ENCODE results near the gene NOL6. TPM values are rescaled to one million over a fixed set of nuclear protein-coding genes. Genes with fewer than 3 reads are reported as not detected.

NOL6 gene
- total and polyA plus RNA-seq, 10 of the 15 experiments (the other 5 are each of a cell fraction or from before 2014, with no cell fraction given): 8.3 to 53.2 (median 33.1) TPM

DNA sequence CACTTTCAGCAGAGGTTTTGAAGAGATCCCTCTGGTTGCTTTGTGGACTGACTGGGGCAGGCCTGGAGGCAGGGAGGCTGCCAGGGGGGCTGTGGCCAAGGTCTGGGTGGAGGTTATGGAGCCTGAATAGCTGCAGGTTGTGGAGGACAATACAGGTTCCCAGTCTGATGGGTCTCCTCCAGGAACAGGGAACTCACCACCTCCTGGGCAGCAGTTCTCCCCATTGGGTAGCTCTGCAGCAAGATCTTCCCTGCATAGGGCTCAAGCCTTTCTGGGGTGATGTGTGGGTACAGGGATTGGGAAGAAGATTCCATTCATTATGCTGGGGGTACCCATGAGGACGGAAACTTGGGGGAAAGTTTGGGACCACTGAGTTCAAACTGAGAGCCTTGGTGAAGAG is 33.1 kb downstream of the NOL6 start (continued):
- TF ChIP-seq ZNF384 (IDR thresholded peaks at IDR 0.05; ENCODE audit: borderline replicate concordance, low read depth, low read length): no peak
- no peak for TF ChIP-seq POU2F2 (IDR thresholded peaks at IDR 0.05; ENCODE audit: borderline replicate concordance, low read depth, low read length)
- TF ChIP-seq RFX5 (IDR thresholded peaks at IDR 0.05; ENCODE audit: low read depth, low read length): no peak
- no peak for TF ChIP-seq CEBPZ (IDR thresholded peaks at IDR 0.05; ENCODE audit: low read depth, low read length)

- BruUV-seq (replicated peaks): no TSS peak
- Histone ChIP-seq H2AFZ (ENCODE audit: control insufficient read depth, low read depth, low read length) (no peak overlapping the region), H3K27ac (ENCODE audit: control insufficient read depth, insufficient read depth) (no peak overlapping the region), H3K4me2 (ENCODE audit: control insufficient read depth, insufficient read depth) (no peak overlapping the region), H3K27me3 (replicated peaks in 1 of 2; ENCODE audit: control insufficient read depth in 2 of 2, insufficient read depth in 2 of 2, low read length in 1 of 2) (peaks cover 3 to 5% of the 10 kb centered on the region in 2 experiments), H3K36me3 (ENCODE audit: control insufficient read depth in 2 of 2, insufficient read depth in 2 of 2, low read length in 1 of 2) (no peaks in the 10 kb centered on the region), H3K4me3 (no peak overlapping the region), H3K79me2 (ENCODE audit: control insufficient read depth, insufficient read depth, low read length) (no peaks in the 10 kb centered on the region), H3K9me3 (replicated peaks; ENCODE audit: control insufficient read depth, insufficient read depth, low read length) (no peaks in the 10 kb centered on the region), H3K9ac (ENCODE audit: control insufficient read depth, insufficient read depth, low read length) (no peak overlapping the region), H4K20me1 (ENCODE audit: control insufficient read depth, insufficient read depth) (no peaks in the 10 kb centered on the region), H3K4me1 (ENCODE audit: control insufficient read depth, insufficient read depth, low read length) (no peaks in the 10 kb centered on the region; the same call in 1 of the 2 replicates)
- FAIRE-seq (no peak), ATAC-seq (no peak), DNase-seq (ENCODE audit: low read depth, low spot score) (no peak)
- ChIA-PET SMC1A (ENCODE audit: uncharacterized antibody, unreplicated experiment) (no interaction called here), RAD21 (ENCODE audit: unreplicated experiment) (no interaction called here), CTCF (interaction anchor here (0.8 to 1.4 kb wide), 3 partner anchors 13 to 26 kb away, joined by 4 to 6 read pairs (median 6); no protein-coding TSS in a partner anchor), POLR2A (interaction anchor here (0.6 kb wide), 1 partner anchor 11 kb away, joined by 8 read pairs; no protein-coding TSS in a partner anchor)
- 57% methylated on average over 7 of the region's 7 CpGs for WGBS (ENCODE audit: insufficient coverage, insufficient replicate concordance, low lambda C conversion rate, missing lambda C conversion rate)
- in situ Hi-C loops (cut with MboI): no loop called here
- intact Hi-C loops (cut with micrococcal nuclease; ENCODE audit: unreplicated experiment): no loop called here
- TF ChIP-seq POU2F2 (IDR thresholded peaks at IDR 0.05; ENCODE audit: borderline replicate concordance, low read depth, low read length) (no peak), ETV6 (conservative IDR thresholded peaks at IDR 0.05 in 1 of 2, IDR thresholded peaks at IDR 0.05 in 1 of 2; ENCODE audit: borderline replicate concordance in 1 of 2, low read depth in 1 of 2) (no peak), SKIL (IDR thresholded peaks at IDR 0.05; ENCODE audit: low read depth, poor library complexity, severe bottlenecking) (no peak), HSF1 (IDR thresholded peaks at IDR 0.05; ENCODE audit: low read depth, low read length) (no peak), HDAC6 (IDR thresholded peaks at IDR 0.05; ENCODE audit: unreplicated experiment) (no peak), SUPT20H (IDR thresholded peaks at IDR 0.05; ENCODE audit: borderline replicate concordance, control insufficient read depth, low read depth, low read length) (no peak)
- TF ChIP-seq, protein P1, sequence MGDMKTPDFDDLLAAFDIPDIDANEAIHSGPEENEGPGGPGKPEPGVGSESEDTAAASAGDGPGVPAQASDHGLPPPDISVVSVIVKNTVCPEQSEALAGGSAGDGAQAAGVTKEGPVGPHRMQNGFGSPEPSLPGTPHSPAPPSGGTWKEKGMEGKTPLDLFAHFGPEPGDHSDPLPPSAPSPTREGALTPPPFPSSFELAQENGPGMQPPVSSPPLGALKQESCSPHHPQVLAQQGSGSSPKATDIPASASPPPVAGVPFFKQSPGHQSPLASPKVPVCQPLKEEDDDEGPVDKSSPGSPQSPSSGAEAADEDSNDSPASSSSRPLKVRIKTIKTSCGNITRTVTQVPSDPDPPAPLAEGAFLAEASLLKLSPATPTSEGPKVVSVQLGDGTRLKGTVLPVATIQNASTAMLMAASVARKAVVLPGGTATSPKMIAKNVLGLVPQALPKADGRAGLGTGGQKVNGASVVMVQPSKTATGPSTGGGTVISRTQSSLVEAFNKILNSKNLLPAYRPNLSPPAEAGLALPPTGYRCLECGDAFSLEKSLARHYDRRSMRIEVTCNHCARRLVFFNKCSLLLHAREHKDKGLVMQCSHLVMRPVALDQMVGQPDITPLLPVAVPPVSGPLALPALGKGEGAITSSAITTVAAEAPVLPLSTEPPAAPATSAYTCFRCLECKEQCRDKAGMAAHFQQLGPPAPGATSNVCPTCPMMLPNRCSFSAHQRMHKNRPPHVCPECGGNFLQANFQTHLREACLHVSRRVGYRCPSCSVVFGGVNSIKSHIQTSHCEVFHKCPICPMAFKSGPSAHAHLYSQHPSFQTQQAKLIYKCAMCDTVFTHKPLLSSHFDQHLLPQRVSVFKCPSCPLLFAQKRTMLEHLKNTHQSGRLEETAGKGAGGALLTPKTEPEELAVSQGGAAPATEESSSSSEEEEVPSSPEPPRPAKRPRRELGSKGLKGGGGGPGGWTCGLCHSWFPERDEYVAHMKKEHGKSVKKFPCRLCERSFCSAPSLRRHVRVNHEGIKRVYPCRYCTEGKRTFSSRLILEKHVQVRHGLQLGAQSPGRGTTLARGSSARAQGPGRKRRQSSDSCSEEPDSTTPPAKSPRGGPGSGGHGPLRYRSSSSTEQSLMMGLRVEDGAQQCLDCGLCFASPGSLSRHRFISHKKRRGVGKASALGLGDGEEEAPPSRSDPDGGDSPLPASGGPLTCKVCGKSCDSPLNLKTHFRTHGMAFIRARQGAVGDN (IDR thresholded peaks at IDR 0.05): no peak
These were observed 33.5 kb downstream of the NOL6 start for GRCh38 chr9:33440204-33440603.

All from GM12878 (cell line).